Body of pancreas (tissue), 4 donors: ENCODE measurements around the gene PCDHA10.
"Not testable (repeated sequence)": the region's sequence is repeated elsewhere in the genome, so short reads cannot be mapped to it uniquely, and the experiment has no call there.

Experiments
- CTCF ChIP-seq, 7 experiments: fragments of 450-650 bp in 4 of 7; fragments of 200-600 bp in 3 of 7; sonication (generic) in 3 of 7; IDR thresholded peaks; one replicate each; pipeline ENCODE4 v1.5.1; 2016 to 2019; ENCODE audit warnings: antibody characterized with exemption in 7 of 7
- POLR2A ChIP-seq, 3 donors: fragments of 450-650 bp; IDR thresholded peaks; one replicate each; pipeline ENCODE4 v1.6.1; 2016; ENCODE audit warnings: antibody characterized with exemption in 3 of 3, mild to moderate bottlenecking in 2 of 3

DNA sequence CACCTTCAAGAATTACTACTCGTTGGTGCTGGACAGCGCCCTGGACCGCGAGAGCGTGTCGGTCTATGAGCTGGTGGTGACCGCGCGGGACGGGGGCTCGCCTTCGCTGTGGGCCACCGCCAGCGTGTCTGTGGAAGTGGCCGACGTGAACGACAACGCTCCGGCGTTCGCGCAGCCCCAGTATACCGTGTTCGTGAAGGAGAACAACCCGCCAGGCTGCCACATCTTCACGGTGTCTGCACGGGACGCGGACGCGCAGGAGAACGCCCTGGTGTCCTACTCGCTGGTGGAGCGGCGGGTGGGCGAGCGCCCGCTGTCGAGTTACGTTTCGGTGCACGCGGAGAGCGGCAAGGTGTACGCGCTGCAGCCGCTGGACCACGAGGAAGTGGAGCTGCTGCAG, 32.7 kb upstream of the PCDHA10 start:
- not testable (repeated sequence) for TF ChIP-seq CTCF, POLR2A (IDR thresholded peaks at IDR 0.05)
